Neutrophil (primary cell): ENCODE results near the gene CACNA1C.

Experiments
- H3K27ac ChIP-seq: fragments of 200-600 bp; sonication (generic); 2 replicates; pipeline ENCODE4 v1.5.1; 2016; ENCODE audit warnings: mild to moderate bottlenecking, moderate library complexity
- H3K27me3 ChIP-seq: fragments of 200-600 bp; sonication (generic); 2 replicates; pipeline ENCODE4 v1.6.0; 2016; ENCODE audit warnings: mild to moderate bottlenecking
- H3K36me3 ChIP-seq: fragments of 200-600 bp; sonication (generic); 2 replicates; pipeline ENCODE4 v1.5.1; 2017
- H3K4me1 ChIP-seq, 2 experiments: fragments of 200-600 bp in 1 of 2; sonication (generic) in 1 of 2; 1 replicate in 1 of 2; 2 replicates in 1 of 2; pipeline versions ENCODE4 v1.5.1 to v1.6.1; 2013 to 2016; ENCODE audit warnings: low read depth in 1 of 2, low read length in 1 of 2, mild to moderate bottlenecking in 1 of 2, moderate library complexity in 1 of 2; ENCODE audit not compliant: control insufficient read depth in 1 of 2, insufficient read depth in 1 of 2
- H3K4me3 ChIP-seq, 2 experiments: fragments of 200-600 bp in 1 of 2; sonication (generic) in 1 of 2; 1 replicate in 1 of 2; 2 replicates in 1 of 2; pipeline ENCODE4 v1.5.1; 2013 to 2016; ENCODE audit warnings: low read depth in 1 of 2, low read length in 1 of 2, mild to moderate bottlenecking in 1 of 2, moderate library complexity in 1 of 2
- H3K9me3 ChIP-seq: fragments of 200-600 bp; sonication (generic); 2 replicates; pipeline ENCODE4 v1.5.1; 2016
- TF ChIP-seq, protein P1 (sequence below): fragments of 200-600 bp; sonication (generic); IDR thresholded peaks from 2 replicates; pipeline ENCODE4 v1.5.1; 2016; ENCODE audit warnings: antibody characterized with exemption

The CACNA1C gene

DNA sequence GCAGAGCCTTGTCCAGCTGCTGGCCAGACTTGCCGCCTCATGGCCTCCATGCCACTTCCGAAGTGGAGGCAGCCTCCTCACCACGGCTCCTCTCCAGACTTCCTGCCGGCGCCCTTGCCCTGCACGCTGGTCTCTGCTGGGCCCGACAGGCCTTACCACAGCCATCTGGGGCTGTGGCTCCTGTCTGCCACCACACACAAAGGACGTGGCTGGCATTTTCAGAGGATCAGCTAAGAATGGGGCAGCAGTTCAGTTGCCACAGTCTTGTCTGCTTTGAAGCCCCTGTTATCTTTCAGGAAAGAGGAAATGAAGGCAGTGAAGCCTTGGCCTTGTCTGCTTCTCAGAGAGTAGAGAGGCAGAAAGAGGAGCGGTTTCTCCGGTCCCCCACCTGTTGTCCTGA is 564.0 kb downstream of the CACNA1C start:
- TF ChIP-seq, protein P1, sequence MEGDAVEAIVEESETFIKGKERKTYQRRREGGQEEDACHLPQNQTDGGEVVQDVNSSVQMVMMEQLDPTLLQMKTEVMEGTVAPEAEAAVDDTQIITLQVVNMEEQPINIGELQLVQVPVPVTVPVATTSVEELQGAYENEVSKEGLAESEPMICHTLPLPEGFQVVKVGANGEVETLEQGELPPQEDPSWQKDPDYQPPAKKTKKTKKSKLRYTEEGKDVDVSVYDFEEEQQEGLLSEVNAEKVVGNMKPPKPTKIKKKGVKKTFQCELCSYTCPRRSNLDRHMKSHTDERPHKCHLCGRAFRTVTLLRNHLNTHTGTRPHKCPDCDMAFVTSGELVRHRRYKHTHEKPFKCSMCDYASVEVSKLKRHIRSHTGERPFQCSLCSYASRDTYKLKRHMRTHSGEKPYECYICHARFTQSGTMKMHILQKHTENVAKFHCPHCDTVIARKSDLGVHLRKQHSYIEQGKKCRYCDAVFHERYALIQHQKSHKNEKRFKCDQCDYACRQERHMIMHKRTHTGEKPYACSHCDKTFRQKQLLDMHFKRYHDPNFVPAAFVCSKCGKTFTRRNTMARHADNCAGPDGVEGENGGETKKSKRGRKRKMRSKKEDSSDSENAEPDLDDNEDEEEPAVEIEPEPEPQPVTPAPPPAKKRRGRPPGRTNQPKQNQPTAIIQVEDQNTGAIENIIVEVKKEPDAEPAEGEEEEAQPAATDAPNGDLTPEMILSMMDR: no peak

DNA sequence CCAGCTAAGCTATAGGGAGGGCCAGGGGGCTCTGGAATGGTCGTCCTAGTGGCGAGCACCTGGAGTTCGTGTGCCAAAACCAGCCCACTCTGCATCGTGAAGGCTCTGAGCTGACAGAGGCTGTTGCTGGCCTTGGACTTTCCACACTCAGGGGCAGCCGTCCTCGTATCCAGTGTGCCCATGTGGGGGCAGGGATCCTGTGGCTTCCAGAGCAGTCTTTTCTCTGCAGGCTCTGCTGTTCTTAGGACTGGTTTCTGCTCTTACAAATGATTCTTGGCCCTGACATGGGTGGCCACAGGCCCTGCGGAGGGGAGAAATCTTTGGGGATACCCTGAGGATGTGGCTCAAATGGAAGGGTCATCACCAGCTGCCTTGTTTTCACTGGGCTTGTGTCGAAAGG is 564.6 kb downstream of the CACNA1C start:
- Histone ChIP-seq H3K27ac (no peak overlapping the region), H3K4me1 (no peaks in the 10 kb centered on the region), H3K4me3 (no peak overlapping the region), H3K9me3 (no peaks in the 10 kb centered on the region), H3K27me3 (peaks cover 81% of the 10 kb centered on the region), H3K36me3 (no peaks in the 10 kb centered on the region)
- TF ChIP-seq, protein P1: no peak

More for the DNA sequence above, 564.0 kb downstream of the CACNA1C start:
- no peaks in the 10 kb centered on the region for H3K4me1 ChIP-seq
- H3K9me3 ChIP-seq: no peaks in the 10 kb centered on the region
- H3K27ac ChIP-seq: no peak overlapping the region
- H3K4me3 ChIP-seq: no peak overlapping the region
- H3K36me3 ChIP-seq: no peaks in the 10 kb centered on the region
- H3K27me3 ChIP-seq: peaks cover 77% of the 10 kb centered on the region

DNA sequence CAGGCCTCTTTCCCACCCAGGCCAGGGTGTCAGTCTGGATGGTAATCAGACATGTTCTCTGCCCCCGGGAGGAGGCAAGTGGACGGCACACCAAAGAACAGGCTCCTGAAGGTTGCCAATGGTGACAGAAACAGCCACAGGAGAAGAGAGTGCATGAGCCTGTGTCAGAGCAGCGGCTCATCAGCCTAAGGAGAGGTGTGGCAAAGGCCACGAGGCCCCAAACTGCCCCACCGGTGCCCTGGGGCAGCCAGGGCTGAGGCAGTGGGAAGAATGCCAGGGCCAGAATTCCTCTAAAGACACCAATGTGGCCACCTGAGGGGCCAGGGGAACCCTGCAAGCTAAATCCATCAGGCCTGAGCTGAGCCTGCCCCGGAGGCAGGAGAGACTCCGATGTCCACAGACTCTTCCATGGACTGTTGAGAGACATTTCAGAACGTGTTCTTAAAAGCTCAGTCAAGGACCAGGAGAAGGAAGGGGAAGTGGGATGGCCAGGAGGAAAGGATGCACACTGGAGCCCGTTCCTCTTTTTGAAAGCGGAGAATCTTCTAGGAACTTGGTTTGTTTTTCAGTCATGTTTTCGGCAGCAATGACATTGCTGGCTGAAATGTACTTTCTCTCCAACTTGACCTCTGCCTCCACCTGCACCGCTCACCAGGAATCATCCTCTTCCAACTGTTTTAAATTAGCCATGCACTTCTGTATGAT is 565.7 kb downstream of the CACNA1C start:
- H3K4me3 ChIP-seq: no peak overlapping the region
- no peaks in the 10 kb centered on the region for H3K36me3 ChIP-seq
- no peak overlapping the region for H3K27ac ChIP-seq
- peaks cover 91% of the 10 kb centered on the region for H3K27me3 ChIP-seq
- no peaks in the 10 kb centered on the region for H3K4me1 ChIP-seq
- no peaks in the 10 kb centered on the region for H3K9me3 ChIP-seq
- TF ChIP-seq, protein P1: no peak

DNA sequence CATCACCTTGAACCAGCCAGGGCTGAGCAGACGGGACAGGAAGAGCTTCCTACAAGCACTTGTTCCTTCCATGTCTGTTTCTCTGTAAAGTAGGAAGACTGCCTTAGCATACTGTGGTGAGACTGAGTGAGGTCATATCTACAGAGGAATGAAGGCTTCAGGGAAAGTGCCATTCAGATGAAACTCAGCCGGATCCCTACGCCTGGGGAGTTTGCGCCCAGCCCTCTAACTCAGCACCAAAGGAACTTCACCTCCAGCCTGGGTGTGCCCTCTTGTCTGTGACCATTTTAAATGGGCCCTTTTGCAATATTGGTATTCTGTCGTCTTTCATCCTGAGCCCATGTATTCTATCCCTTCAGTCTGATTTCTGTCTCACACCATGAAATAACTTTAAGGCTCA is 566.3 kb downstream of the CACNA1C start:
- Histone ChIP-seq H3K36me3 (no peaks in the 10 kb centered on the region), H3K27me3 (peaks cover 91% of the 10 kb centered on the region), H3K4me1 (no peaks in the 10 kb centered on the region)

DNA sequence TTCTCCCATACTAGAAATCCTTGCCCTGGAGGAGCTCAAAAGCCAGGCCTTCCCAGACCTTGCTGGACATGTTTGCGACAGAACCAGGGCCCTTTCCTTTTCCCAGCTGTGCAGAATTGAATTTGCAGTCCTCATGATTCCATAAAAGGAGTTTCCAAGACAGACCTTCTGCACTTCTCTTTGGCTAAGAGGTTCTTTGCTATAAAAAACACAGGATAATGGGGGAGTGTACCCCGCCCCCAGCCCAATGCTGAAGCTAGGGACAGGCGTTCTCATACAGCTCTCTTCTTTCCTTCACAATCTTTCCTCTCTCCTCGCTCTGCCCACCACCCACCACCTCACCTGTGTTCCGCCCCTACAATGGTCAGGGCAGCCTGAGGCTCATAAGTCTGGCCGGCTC is 569.7 kb downstream of the CACNA1C start:
- TF ChIP-seq, protein P1: no peak
- H3K27ac ChIP-seq: no peak overlapping the region
- H3K9me3 ChIP-seq: no peaks in the 10 kb centered on the region
- peaks cover 91% of the 10 kb centered on the region for H3K27me3 ChIP-seq
- H3K36me3 ChIP-seq: no peaks in the 10 kb centered on the region
- no peaks in the 10 kb centered on the region for H3K4me1 ChIP-seq
- H3K4me3 ChIP-seq: no peak overlapping the region

More for the DNA sequence above, 566.3 kb downstream of the CACNA1C start:
- no peak overlapping the region for H3K4me3 ChIP-seq
- H3K9me3 ChIP-seq: no peaks in the 10 kb centered on the region
- H3K27ac ChIP-seq: no peak overlapping the region
- TF ChIP-seq, protein P1: no peak
